Measurements from ENCODE around the gene BAZ1B.

DNA sequence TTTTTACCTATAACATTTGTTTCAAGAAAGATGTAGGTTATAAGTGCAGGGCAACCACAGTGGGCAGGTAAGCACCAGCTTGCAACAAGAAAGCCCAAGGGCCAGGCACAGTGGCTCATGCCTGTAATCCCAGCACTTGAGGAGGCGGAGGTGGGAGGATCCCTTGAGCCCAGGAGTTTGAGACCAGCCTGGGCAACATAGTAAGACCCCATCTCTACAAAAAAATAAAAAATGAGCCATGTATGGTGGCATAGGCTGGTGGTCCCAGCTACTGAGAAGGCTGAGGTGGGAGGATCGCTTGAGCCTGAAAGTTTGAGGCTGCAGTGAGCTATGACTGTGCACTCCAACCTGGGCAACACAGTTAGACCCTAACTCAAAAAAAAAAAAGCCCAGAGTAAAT lies 22.6 kb upstream of the BAZ1B start:
- TF ChIP-seq, protein P1, sequence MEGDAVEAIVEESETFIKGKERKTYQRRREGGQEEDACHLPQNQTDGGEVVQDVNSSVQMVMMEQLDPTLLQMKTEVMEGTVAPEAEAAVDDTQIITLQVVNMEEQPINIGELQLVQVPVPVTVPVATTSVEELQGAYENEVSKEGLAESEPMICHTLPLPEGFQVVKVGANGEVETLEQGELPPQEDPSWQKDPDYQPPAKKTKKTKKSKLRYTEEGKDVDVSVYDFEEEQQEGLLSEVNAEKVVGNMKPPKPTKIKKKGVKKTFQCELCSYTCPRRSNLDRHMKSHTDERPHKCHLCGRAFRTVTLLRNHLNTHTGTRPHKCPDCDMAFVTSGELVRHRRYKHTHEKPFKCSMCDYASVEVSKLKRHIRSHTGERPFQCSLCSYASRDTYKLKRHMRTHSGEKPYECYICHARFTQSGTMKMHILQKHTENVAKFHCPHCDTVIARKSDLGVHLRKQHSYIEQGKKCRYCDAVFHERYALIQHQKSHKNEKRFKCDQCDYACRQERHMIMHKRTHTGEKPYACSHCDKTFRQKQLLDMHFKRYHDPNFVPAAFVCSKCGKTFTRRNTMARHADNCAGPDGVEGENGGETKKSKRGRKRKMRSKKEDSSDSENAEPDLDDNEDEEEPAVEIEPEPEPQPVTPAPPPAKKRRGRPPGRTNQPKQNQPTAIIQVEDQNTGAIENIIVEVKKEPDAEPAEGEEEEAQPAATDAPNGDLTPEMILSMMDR (IDR thresholded peaks at IDR 0.05): no peak
- TF ChIP-seq POLR2A (IDR thresholded peaks at IDR 0.05) (no peak), POLR2AphosphoS5 (IDR thresholded peaks at IDR 0.05) (no peak)
